HEK293 (cell line): ENCODE data around the gene RGL2.
A peak's percentile ranks its signal among the peaks of the same experiment; 100 is the strongest.

Experiments used
- AEBP2 ChIP-seq: fragments of 450-650 bp; formaldehyde crosslinking; IDR thresholded peaks from 2 replicates; pipeline ENCODE4 v1.5.1; 2016; ENCODE audit warnings: missing biosample characterization, missing genetic modification characterization, borderline replicate concordance
- EGR2 ChIP-seq: fragments of 450-650 bp; formaldehyde crosslinking; IDR thresholded peaks from 2 replicates; pipeline ENCODE4 v1.5.1; 2016; ENCODE audit warnings: low read depth, missing biosample characterization, missing genetic modification characterization
- PATZ1 ChIP-seq: fragments of 450-650 bp; formaldehyde crosslinking; IDR thresholded peaks from 2 replicates; pipeline ENCODE4 v1.5.1; 2016; ENCODE audit warnings: missing biosample characterization, missing genetic modification characterization
- SETDB1 ChIP-seq: IDR thresholded peaks from one replicate; pipeline ENCODE4 v1.6.1; 2017; ENCODE audit warnings: mild to moderate bottlenecking, low read length, moderate library complexity, mixed read lengths; ENCODE audit not compliant: insufficient read length
- YY1 ChIP-seq: fragments of 450-650 bp; formaldehyde crosslinking; IDR thresholded peaks from 2 replicates; pipeline ENCODE4 v1.5.1; 2018; ENCODE audit warnings: missing biosample characterization, missing genetic modification characterization
- ZBTB49 ChIP-seq: fragments of 450-650 bp; formaldehyde crosslinking; IDR thresholded peaks from 2 replicates; pipeline ENCODE4 v1.5.1; 2016; ENCODE audit warnings: missing biosample characterization, missing genetic modification characterization, low read depth
- ZIC2 ChIP-seq: fragments of 450-650 bp; formaldehyde crosslinking; IDR thresholded peaks from 2 replicates; pipeline ENCODE4 v1.5.1; 2016; ENCODE audit warnings: missing biosample characterization, missing genetic modification characterization
- ZNF140 ChIP-seq: fragments of 450-650 bp; formaldehyde crosslinking; IDR thresholded peaks from 2 replicates; pipeline ENCODE4 v1.5.1; 2016; ENCODE audit warnings: missing biosample characterization, missing genetic modification characterization
- ZNF18 ChIP-seq: fragments of 450-650 bp; formaldehyde crosslinking; IDR thresholded peaks from 2 replicates; pipeline ENCODE4 v1.5.1; 2016; ENCODE audit warnings: missing biosample characterization, missing genetic modification characterization
- ZNF211 ChIP-seq: fragments of 450-650 bp; formaldehyde crosslinking; IDR thresholded peaks from 2 replicates; pipeline ENCODE4 v1.5.1; 2016; ENCODE audit warnings: low read depth, missing biosample characterization, missing genetic modification characterization
- ZNF221 ChIP-seq: fragments of 450-650 bp; formaldehyde crosslinking; IDR thresholded peaks from 2 replicates; pipeline ENCODE4 v1.5.1; 2017; ENCODE audit warnings: missing biosample characterization, missing genetic modification characterization, borderline replicate concordance
- ZNF341 ChIP-seq: fragments of 450-650 bp; formaldehyde crosslinking; IDR thresholded peaks from 2 replicates; pipeline ENCODE4; 2016; ENCODE audit warnings: low read depth, missing biosample characterization, missing genetic modification characterization
- ZNF830 ChIP-seq: fragments of 450-650 bp; IDR thresholded peaks from 2 replicates; pipeline ENCODE4 v1.5.0; 2018; ENCODE audit warnings: missing biosample characterization, missing genetic modification characterization, low read depth, mild to moderate bottlenecking, moderate library complexity
- TF ChIP-seq, protein P1 (sequence below): fragments of 450-650 bp; formaldehyde crosslinking; IDR thresholded peaks from 2 replicates; pipeline ENCODE4 v1.5.1; 2016; ENCODE audit warnings: missing biosample characterization, missing genetic modification characterization
- TF ChIP-seq, protein P2 (sequence below): fragments of 450-650 bp; formaldehyde crosslinking; IDR thresholded peaks from 2 replicates; pipeline ENCODE4 v1.5.1; 2016; ENCODE audit warnings: missing biosample characterization, missing genetic modification characterization
- TF ChIP-seq, protein P3 (sequence below): fragments of 450-650 bp; formaldehyde crosslinking; IDR thresholded peaks from 2 replicates; pipeline ENCODE4 v1.5.1; 2016; ENCODE audit warnings: missing biosample characterization, missing genetic modification characterization
- TF ChIP-seq, protein P4 (sequence below): fragments of 450-650 bp; formaldehyde crosslinking; IDR thresholded peaks from 2 replicates; pipeline ENCODE4 v1.5.1; 2016; ENCODE audit warnings: missing biosample characterization, missing genetic modification characterization
- TF ChIP-seq, protein P5 (sequence below): fragments of 450-650 bp; formaldehyde crosslinking; IDR thresholded peaks from 2 replicates; pipeline ENCODE4 v1.5.1; 2017; ENCODE audit warnings: missing biosample characterization, missing genetic modification characterization

The RGL2 gene

GRCh38 chr6:33344701-33345697 is 46.3 kb upstream of the RGL2 start (continued):
- TF ChIP-seq PATZ1 (tag by site-specific recombination) (peak; percentile 82), ZNF341 (tag by site-specific recombination) (peak; percentile 31; the same call in 1 of the 2 replicates), ZNF221 (tag by site-specific recombination) (no peak), ZNF830 (tag by site-specific recombination) (no peak), EGR2 (tag by site-specific recombination) (no peak), ZNF211 (tag by site-specific recombination) (no peak), ZNF18 (tag by site-specific recombination) (peak; percentile 76), SETDB1 (no peak), ZIC2 (peak; percentile 32; the same call in 1 of the 2 replicates), ZBTB49 (tag by site-specific recombination) (no peak), AEBP2 (tag by site-specific recombination) (no peak), YY1 (tag by site-specific recombination) (no peak), ZNF140 (tag by site-specific recombination) (no peak)
- TF ChIP-seq, protein P1, sequence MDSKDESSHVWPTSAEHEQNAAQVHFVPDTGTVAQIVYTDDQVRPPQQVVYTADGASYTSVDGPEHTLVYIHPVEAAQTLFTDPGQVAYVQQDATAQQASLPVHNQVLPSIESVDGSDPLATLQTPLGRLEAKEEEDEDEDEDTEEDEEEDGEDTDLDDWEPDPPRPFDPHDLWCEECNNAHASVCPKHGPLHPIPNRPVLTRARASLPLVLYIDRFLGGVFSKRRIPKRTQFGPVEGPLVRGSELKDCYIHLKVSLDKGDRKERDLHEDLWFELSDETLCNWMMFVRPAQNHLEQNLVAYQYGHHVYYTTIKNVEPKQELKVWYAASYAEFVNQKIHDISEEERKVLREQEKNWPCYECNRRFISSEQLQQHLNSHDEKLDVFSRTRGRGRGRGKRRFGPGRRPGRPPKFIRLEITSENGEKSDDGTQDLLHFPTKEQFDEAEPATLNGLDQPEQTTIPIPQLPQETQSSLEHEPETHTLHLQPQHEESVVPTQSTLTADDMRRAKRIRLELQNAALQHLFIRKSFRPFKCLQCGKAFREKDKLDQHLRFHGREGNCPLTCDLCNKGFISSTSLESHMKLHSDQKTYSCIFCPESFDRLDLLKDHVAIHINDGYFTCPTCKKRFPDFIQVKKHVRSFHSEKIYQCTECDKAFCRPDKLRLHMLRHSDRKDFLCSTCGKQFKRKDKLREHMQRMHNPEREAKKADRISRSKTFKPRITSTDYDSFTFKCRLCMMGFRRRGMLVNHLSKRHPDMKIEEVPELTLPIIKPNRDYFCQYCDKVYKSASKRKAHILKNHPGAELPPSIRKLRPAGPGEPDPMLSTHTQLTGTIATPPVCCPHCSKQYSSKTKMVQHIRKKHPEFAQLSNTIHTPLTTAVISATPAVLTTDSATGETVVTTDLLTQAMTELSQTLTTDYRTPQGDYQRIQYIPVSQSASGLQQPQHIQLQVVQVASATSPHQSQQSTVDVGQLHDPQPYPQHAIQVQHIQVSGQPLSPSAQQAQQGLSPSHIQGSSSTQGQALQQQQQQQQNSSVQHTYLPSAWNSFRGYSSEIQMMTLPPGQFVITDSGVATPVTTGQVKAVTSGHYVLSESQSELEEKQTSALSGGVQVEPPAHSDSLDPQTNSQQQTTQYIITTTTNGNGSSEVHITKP (tag by site-specific recombination) = peak; percentile 37; the same call in 1 of the 2 replicates
- TF ChIP-seq, protein P2, sequence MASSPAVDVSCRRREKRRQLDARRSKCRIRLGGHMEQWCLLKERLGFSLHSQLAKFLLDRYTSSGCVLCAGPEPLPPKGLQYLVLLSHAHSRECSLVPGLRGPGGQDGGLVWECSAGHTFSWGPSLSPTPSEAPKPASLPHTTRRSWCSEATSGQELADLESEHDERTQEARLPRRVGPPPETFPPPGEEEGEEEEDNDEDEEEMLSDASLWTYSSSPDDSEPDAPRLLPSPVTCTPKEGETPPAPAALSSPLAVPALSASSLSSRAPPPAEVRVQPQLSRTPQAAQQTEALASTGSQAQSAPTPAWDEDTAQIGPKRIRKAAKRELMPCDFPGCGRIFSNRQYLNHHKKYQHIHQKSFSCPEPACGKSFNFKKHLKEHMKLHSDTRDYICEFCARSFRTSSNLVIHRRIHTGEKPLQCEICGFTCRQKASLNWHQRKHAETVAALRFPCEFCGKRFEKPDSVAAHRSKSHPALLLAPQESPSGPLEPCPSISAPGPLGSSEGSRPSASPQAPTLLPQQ (tag by site-specific recombination) = peak; percentile 98
- TF ChIP-seq, protein P3, sequence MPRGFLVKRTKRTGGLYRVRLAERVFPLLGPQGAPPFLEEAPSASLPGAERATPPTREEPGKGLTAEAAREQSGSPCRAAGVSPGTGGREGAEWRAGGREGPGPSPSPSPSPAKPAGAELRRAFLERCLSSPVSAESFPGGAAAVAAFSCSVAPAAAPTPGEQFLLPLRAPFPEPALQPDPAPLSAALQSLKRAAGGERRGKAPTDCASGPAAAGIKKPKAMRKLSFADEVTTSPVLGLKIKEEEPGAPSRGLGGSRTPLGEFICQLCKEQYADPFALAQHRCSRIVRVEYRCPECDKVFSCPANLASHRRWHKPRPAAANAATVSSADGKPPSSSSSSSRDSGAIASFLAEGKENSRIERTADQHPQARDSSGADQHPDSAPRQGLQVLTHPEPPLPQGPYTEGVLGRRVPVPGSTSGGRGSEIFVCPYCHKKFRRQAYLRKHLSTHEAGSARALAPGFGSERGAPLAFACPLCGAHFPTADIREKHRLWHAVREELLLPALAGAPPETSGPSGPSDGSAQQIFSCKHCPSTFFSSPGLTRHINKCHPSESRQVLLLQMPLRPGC (tag by site-specific recombination) = peak; percentile 67; the same call in 1 of the 2 replicates
- TF ChIP-seq, protein P4, sequence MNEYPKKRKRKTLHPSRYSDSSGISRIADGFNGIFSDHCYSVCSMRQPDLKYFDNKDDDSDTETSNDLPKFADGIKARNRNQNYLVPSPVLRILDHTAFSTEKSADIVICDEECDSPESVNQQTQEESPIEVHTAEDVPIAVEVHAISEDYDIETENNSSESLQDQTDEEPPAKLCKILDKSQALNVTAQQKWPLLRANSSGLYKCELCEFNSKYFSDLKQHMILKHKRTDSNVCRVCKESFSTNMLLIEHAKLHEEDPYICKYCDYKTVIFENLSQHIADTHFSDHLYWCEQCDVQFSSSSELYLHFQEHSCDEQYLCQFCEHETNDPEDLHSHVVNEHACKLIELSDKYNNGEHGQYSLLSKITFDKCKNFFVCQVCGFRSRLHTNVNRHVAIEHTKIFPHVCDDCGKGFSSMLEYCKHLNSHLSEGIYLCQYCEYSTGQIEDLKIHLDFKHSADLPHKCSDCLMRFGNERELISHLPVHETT = no peak; the same call in 1 of the 2 replicates
- TF ChIP-seq, protein P5, sequence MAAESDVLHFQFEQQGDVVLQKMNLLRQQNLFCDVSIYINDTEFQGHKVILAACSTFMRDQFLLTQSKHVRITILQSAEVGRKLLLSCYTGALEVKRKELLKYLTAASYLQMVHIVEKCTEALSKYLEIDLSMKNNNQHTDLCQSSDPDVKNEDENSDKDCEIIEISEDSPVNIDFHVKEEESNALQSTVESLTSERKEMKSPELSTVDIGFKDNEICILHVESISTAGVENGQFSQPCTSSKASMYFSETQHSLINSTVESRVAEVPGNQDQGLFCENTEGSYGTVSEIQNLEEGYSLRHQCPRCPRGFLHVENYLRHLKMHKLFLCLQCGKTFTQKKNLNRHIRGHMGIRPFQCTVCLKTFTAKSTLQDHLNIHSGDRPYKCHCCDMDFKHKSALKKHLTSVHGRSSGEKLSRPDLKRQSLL (tag by site-specific recombination) = no peak
